ACHN (cell line): ENCODE data around the gene LRRC70.
"Not testable (repeated sequence)": the region's sequence is repeated elsewhere in the genome, so short reads cannot be mapped to it uniquely, and the experiment has no call there.

ENCODE experiments used
- DNase-seq: peaks from one replicate; pipeline ENCODE4 v3.0.0-alpha.2; 2015
- in situ Hi-C: cut with HindIII; loops from 2 replicates; pipeline ENCODE4 v1.10.0; 2017; ENCODE audit warnings: low sequenced_read_pairs, low pct_ligation_motif_present, low pct_unique_long_range_greater_than_20kb

Gene LRRC70

DNA sequence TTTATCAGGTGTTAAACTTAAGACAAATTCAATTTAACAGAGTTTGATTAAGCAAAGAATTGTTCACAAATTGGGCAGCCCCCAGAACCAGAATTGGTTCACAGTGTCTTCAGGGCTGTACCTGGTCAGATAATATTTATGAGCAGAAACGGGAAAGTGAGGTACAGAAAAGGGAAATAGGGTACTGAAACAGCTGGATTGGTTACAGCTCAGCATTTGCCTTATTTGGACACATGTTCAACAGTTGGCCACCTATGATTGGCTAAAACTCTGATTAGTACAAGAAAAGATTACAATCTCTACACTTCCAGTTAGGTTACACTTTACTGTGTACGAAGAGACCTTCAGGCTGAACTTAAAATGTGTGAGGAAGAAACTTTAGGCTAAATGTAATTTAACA lies 18.7 kb downstream of the LRRC70 start:
- in situ Hi-C loops: no loop called here
- no peak for DNase-seq

DNA sequence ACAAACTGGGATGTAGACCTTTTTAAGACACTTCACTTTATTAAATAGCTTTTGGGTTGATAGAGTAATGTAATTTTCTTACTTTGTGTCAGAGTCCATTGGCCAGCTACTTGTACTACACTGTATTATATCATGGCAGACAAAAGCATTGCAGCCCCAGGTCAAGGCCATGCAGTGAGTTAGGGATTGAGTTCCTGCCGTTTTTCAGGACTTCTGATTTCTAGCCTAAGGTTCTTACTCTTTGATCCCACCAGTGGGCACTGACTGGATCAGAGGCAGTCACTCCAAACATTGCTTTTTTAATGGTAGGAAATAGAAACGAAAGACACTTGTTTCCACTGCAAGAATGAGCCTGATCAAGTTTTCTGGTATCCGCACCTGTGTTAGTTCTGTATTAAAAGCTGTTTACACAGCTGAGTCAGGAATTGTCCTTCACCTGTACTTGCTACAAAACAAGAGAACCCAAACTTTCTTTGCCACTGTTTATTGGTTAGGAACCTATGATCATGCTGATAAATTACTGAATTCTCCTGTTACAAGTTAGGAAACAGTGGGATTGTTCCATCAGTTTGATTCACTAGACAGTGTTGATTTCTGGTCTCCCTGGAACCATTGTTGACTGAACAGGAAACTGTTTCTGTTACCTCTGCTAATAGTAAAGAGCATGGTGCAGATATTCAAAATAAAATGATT lies 22.1 kb downstream of the LRRC70 start:
- in situ Hi-C loops: no loop called here
- DNase-seq: no peak

DNA sequence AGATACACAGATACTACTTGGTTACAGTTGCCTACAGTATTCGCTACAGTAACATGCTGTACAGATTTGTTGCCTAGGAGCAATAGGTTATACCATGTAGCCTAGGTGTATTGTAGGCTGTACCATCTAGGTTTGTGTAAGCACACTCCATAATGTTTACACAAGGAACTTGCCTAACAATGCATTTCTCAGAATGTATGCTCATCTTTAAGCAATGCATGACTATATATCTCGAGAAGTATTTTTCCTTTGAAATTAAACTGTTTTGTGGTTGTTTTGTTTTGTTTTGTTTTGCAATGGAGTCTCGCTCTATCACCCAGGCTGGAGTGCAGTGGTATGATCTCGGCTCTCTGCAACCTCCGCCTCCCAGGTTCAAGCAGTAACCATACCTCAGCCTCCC lies 25.3 kb downstream of the LRRC70 start:
- DNase-seq: no peak
- in situ Hi-C loops: no loop called here

DNA sequence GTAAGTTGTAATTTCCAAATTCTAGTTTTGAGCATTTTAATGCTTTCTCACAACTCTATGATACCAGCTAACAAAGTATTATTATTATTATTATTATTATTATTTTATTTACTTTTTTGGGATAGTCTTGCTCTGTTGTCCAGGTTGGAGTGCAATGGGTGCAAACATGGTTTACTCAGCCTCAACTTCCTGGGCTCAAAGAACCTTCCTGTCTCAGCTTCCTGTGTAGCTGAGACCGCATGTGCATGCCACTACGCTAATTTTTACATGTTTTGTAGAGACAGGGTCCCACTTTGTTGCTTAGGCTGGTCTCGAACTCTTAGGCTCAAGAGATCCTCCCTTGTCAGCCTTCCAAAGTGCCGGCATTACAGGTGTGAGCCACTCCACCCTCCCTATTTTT lies 27.0 kb downstream of the LRRC70 start:
- DNase-seq: no peak
- in situ Hi-C loops: no loop called here

DNA sequence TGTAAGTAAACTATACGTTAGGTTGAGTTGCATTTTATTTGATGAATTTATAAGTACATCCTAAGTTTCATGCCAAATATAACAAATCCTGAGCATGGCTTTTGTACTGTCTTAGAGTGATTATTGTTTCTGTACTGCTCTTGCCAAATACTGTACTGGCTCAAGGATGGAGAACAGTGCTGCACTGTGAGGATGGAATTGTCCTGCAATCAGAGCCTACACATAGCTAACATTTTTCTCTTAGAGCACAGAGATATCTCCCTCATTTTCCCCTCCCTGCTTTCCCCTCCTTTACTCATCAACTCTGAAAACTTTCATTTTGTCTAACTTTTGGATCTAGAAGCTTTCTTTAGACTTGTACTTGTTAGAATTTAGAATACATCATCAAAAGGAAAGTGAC lies 28.3 kb downstream of the LRRC70 start:
- in situ Hi-C loops: no loop called here
- DNase-seq: no peak

DNA sequence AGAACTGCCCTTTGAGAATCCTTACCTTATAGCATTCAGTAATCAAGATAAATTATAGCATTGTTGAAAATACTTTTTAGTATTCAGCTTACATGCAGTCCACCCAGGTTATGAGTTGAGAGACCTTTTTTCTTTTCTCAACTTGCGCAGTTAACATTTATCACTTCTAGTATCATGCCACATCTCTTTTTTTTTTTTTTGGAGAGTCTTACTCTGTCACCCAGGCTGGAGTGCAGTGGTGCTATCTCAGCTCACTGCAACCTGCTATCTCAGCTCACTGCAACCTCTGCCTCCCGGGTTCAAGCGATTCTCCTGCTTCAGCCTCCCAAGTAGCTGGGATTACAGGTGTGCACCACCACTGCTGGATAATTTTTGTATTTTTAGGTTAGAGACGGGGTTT lies 29.0 kb downstream of the LRRC70 start:
- in situ Hi-C loops: no loop called here
- no peak for DNase-seq

DNA sequence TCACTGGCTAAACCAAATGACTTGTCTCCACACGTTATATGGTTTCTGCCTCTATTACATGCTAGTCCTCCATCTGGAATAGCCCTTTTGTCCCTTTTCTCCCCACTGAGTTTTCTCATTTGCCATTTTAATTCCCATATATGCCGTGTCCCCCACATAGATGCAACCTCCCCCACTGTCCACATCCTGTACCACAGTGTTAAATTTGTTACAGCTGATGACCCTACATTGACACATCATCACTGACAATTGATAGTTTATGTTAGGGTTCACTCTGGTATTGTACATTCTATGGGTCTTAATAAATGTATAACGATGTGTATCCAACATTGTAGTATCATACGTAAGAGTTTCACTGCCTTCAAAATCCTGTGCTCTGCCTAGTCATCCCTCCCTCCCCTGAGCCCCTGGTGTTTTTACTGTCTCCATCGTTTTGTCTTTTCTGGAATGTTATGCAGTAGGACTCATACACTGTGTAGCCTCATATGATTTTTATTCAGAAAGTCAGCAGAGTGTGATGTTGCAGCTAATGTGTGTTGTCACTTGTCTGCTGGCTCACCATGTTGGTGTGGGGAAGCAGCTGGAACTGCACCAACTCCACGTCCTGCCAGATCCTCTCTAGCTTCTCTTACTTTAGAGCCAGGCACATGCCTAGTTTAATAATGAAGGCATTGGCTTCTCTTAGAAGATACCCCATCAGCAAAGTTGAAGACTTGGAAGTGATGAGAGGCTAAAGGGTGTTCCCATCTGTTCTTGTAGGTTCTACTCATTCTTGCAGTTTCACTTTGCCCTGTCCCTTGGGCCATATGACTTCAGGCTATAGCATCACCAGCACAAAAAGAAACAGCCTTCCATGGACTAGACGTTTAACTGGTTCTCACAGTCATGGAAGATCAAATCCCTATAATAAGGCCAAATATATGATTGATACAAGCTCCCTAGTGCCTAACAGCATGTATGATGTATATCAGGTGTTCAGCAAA lies 30.2 kb downstream of the LRRC70 start:
- DNase-seq: no peak
- in situ Hi-C loops: no loop called here

DNA sequence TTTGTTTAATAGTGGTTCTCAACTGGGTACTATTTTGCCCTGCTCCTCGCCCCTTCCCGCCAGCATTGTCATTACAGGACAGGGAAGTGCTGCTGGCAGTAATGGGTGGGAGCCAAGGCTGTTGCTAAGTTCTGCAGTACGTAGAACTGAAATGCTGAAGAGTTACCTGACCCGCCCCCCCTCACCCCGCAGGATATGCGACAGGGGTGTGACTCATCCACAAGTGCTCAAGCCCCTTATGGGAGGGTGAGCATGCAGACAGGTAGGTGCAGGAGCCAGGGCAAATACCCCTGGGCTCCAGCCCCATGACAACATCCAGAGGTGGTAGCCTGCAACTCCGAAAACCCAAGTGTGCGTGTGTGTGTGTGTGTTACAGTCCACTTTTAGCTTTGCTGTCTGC lies 35.7 kb downstream of the LRRC70 start:
- DNase-seq: no peak
- in situ Hi-C loops: no loop called here

DNA sequence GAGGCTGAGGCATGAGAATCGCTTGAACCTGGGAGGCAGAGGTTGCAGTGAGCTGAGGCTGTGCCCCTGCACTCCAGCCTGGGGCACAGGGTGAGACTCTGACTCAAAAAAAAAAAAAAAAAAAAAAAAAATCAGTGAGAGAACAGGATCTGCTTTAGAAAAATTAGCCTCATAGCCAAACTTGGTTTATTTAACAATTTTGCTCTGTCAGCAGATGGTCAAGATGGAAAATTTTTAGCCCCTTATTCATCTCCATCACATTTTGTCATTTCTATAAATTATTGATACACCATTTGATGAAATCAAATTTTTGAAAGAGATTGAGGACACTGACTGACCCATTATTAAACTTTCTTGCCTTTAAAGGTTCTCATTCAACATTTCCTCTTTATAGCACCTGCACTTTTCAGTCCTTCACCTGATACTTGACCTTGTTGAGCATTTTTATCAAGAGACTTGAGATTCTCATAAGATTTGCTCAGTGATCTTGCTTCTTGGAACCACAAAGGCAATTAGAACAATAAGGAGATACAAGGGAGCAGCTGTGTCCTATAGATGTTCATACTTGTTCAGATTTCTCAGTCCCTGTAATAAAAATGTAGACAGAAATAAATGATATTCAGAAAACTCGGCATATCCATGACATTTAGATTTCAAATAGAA lies 38.1 kb downstream of the LRRC70 start:
- DNase-seq: no peak
- in situ Hi-C loops: no loop called here

DNA sequence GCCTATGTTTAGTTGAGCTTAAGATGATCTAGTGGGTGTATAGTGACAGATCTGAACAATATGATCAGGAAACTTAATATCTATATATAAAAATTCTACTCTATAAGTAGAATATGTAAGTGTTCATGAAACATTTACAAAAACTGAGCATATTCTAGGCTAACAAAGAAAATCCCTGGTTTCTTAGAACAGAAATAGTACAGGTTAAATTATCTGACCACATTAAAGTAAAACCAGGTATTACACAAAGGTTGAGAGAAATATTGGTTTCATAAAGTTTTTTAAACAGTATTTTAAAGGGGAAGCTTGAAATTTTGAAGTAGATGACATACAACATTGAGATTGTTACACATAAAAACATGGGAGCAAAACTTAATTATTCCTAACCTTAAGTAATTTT lies 39.3 kb downstream of the LRRC70 start:
- in situ Hi-C loops: no loop called here
- no peak for DNase-seq

DNA sequence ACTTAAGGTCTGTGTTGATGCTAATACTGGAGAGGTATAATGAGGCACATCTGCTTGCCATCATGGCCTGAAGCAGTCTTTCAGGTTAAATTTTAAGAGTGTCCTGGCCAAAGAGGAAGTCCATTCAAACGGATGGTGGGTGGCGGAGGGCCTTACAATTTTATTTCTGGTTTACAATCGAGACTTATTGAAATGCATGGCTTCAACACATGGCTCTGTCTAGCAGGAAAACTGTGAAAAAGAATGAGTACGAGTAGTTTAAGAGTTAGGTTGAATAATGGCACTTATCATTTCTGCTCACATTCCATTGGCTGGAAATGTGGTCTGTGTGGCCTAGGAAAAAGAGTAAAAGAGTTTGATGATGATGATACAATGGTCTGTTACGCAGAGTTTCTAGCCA lies 42.1 kb downstream of the LRRC70 start:
- no peak for DNase-seq
- in situ Hi-C loops: no loop called here

DNA sequence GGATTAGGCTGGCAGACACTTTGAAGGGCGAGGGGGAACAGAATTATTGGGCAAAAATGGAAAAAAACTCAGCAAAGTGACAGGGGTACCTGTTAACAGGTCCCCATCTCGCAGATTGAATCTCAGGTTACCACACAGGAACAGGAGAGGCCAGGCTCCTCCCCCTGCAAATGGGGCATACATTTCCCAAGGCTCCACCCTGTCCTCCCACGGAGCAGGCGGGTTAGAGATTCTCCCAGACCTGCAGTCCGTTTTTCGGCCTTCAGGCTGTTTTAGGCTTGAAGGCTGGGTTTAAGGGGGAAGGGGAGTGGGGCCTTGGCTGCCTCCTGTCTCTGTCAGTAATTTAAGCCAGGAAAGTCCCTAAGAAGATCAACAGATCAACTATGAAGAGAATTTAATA lies 42.7 kb downstream of the LRRC70 start:
- in situ Hi-C loops: no loop called here
- DNase-seq: no peak

DNA sequence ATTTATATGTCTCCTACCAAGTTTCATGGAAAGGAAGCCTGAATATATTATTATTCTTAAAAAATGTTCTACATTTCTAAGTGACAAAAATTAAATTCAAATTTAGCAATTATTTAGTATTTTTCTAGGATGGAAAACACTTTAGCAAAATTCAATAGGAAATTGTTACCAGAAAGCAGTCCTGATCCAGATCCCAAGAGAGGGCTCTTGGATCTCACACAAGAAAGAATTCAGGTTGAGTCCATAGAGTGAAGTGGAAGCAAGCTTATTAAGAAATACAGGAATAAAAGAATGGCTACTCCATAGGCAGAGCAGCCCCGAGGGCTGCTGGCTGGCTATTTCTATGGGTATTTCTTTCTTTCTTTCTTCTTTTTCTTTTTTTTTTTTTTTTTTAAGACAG lies 44.7 kb downstream of the LRRC70 start:
- in situ Hi-C loops: no loop called here
- no peak for DNase-seq

DNA sequence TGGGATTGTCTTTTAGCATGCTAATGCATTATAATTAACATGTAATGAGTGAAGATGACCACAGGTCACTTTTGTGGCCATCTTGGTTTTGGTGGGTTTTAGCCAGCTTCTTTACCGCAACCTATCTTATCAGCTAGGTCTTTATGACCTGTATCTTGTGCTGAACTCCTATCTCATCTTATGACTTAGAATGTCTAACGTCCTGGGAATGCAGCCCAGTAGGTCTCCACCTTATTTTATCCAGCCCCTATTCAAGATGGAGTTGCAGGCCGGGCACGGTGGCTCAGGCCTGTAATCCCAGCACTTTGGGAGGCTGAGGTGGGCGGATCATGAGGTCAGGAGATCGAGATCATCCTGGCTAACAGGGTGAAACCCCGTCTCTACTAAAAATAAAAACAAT lies 45.8 kb downstream of the LRRC70 start:
- DNase-seq, in situ Hi-C loops: not testable (repeated sequence)

DNA sequence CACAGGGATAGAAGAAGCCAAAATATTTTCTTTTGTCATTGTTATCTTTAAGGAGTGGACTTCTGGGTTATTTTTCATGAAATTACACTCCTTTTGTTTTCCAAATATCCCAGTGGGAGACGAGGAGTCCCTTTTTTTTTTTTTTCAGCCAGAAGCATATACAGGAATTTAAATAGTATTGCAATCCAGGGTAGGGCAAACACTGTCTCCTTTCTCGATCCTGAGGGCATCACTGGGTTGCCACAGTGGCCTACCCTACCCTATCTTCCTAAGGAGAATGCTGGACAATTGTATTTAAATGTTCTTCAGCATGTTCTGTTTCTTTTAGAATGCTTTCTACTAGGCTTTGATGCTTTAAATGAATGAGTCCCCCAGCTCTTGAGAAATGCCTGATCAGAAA lies 47.9 kb downstream of the LRRC70 start:
- DNase-seq: no peak
- in situ Hi-C loops: no loop called here

DNA sequence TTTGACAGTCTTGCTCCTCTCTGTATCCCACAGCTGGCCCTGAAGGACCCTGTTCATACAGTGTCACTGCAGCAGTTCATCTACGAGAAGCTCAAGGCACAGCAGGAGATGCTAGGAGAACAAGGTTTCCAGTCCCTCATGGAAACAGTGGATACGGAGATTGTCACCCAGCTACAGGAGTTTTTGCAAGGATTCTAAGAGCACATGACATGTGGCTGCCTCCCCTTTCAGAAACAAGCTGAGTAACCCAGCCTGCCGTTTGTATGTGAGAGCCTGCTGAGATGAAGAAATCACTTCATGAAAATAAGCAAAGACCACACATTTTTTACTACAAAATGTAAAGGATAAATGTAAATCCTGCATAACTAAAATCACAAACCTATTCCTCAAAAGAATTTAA lies 48.5 kb downstream of the LRRC70 start:
- in situ Hi-C loops: no loop called here
- DNase-seq: no peak

DNA sequence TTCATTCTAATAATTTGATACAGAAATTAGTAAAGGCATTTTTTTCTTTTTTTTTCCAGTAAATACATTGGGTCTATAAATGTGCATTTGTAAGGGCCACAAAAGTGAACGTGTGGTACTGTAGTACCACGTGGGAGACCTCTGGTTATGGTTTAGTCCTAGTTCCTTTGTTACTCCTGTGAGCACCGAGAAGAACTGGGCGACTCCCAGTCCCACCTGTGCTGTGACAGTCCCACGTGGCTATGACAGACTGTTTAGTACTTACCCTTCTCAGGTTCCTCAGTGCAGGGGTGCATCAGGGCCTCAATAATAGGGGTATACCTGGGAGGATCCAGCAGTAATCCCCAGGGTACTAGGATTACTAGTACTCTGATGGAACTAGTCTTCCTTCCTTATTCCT lies 49.3 kb downstream of the LRRC70 start:
- DNase-seq: no peak
- in situ Hi-C loops: no loop called here
